Hepatic stellate cell (primary cell): ENCODE data around the gene WDR54.

Experiments
- DNase-seq: peaks from one replicate; pipeline ENCODE4 v3.0.0; 2011; ENCODE audit warnings: low spot score

The WDR54 gene, protein sequence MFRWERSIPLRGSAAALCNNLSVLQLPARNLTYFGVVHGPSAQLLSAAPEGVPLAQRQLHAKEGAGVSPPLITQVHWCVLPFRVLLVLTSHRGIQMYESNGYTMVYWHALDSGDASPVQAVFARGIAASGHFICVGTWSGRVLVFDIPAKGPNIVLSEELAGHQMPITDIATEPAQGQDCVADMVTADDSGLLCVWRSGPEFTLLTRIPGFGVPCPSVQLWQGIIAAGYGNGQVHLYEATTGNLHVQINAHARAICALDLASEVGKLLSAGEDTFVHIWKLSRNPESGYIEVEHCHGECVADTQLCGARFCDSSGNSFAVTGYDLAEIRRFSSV

DNA sequence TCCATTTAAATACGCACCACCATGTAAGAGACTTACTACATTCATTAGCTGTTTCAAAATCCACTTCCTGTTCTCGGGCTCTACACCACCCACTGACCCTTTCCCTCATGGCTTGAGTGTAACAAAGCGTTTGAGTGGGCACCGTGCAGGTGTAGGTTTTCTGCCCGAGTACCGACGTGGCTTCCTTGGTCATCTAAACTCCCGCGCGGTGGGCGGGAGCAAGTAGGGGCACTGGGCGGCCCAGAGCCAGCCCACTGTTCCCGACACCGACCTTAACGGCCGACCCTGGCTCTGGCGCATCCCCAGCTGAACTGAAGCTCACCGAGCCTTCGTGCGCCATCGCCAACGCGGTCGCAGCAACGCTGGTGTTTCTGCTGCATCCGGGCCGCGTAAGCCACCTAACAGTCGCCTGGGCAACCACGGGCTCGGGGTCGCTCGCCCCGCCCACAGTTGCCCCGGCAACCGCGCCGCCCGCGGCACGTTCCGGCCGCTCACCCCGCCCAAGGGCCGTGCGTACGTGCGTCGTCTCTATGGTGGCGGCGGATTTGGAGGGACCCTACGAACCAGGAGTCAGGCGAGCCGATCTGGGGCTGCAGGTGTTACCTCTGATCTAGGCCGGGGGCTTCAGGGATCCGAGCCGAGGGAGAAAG, at the start of gene WDR54, which contains the start of gene C2orf81:
Gene WDR54 (plus strand): TSS at position 510 of the 650 bp plus-strand sequence. CDS start 424 bp downstream, outside the sequence.
Gene C2orf81 (minus strand): TSS at position 399 of the 650 bp plus-strand sequence. CDS start 59 bp downstream, at position 340.
- DNase-seq = peak; percentile 96

DNA sequence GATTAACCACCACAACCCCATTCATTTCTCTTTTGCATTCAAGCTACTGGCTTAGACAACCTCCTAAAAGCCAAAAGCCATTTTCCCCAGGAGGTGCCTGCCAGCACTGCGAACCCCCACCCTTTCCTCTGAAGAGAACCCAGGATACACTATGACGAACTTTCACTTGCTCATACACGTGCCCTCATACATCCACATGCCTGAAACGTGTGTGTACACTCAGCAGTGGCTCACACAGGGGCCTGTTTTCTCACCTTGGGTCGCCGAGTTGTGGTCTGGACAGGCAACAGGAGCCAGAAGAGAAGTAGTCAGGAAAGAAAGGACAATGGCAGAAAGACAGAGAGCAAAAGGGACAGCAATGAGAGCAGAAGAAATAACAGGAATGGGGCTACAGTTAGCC, 48.9 kb upstream of the WDR54 start:
- DNase-seq = no peak

DNA sequence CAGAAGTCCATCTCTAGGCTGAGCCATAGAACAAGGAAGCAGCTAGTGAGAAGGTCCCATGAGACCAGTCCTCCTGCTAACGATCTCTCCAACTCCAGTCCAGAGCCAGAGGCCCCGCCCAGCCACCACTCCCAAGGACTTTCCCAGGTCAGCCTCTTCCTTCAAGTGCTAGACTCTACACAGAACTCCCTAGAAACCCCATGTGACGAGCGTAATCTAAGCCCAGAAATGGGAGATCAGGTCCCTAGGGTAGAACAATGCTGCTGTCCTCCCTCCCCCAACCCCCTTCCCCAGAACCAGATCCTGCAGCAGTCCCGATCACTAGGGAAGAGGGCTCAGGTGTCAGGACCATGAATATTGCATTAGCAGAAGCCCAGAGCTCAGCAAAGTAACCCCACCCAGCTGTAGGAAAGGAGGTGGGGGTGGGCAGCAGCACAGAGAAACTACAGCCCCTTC, 48.3 kb upstream of the WDR54 start:
- peak; percentile 74 for DNase-seq

DNA sequence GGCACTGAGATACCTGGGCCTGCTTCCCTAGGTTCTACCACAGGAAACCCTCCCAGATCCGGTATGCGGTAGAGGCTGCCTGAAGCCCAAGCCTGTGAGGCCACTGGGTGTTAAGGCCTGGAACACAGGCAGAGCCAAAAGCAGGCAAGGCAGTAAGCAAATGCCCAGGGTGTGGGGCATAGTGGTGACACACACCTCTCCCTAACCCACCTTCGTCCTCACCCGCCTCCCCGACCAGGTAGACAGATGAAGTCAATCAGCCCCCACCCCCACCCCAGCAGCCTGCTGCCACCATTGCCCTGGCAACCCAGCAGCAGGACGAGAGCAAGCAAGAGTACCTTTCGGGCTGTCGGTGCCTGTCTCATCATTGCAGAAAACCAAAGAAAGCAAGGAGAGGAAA, 47.5 kb upstream of the WDR54 start:
- DNase-seq = no peak

DNA sequence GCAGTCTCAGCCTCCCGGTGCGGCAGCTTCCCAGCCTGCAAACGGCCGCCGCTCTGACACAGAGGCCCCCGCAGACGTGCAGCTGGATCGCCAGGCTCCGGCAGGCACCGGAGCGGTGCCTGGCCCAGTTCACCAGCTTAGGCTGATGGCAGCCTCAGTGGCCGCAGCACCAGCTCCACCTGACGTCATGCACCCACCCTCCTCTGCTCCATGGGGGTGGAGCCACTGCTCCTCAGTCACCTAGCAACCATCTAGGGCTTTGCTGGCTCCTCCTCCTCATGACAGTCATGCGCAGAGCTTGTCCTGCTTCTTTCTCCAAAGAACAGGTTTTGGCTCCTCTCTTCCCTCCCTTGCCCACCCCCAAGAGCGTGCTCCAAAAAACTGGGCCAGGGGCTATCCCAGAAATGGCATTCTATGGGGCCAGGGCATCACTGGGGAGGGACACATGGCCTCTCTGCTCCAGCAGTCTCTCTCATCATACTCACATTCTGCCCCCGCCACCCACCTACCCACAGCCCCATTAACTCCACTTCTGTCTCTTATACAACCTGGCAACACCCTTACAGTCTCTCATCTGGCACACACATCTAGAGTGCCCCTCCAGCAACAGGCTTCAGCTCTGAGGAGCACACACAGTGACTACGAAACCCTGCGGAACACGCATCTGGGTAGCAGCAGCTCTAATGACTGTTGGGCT, 46.9 kb upstream of the WDR54 start:
- DNase-seq = peak; percentile 98

DNA sequence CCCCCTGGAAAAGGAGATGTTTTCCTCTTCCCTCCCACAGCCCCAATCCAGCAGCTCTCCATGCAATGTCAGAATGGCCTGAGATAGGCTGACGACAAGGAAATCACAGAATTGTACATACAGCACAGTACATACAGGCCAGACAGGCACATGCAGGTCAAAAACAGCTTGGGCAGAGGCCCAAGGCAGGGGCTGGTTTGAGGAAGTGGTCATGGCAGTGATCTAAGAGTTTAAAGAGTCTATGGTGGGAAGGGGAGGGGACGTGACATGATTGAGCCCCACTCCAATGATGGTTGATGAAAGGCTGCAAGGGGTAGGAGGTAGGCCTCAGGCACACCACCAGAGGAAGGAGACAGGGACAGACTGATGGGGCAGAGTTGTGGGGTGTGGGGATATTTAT, 45.7 kb upstream of the WDR54 start:
- no peak for DNase-seq

DNA sequence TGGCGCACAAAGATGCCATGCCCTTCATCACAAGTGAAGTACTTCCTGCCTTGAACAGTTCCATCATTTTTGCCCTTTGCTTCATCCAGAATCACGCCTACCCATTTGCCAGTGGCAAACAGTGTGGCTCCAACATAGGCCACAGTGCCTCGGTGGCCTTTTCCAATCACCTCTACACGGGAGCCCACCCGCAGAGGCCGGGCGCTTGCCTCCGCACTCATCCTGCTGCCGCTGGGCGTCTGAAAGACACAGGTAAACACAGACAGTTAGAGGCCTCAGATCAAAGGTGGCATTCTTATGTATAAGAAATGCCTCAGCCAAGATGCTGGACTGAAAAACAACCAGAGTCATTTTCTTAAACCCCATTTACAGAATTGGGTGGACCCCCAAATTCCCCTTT, 43.5 kb upstream of the WDR54 start:
- DNase-seq = no peak

DNA sequence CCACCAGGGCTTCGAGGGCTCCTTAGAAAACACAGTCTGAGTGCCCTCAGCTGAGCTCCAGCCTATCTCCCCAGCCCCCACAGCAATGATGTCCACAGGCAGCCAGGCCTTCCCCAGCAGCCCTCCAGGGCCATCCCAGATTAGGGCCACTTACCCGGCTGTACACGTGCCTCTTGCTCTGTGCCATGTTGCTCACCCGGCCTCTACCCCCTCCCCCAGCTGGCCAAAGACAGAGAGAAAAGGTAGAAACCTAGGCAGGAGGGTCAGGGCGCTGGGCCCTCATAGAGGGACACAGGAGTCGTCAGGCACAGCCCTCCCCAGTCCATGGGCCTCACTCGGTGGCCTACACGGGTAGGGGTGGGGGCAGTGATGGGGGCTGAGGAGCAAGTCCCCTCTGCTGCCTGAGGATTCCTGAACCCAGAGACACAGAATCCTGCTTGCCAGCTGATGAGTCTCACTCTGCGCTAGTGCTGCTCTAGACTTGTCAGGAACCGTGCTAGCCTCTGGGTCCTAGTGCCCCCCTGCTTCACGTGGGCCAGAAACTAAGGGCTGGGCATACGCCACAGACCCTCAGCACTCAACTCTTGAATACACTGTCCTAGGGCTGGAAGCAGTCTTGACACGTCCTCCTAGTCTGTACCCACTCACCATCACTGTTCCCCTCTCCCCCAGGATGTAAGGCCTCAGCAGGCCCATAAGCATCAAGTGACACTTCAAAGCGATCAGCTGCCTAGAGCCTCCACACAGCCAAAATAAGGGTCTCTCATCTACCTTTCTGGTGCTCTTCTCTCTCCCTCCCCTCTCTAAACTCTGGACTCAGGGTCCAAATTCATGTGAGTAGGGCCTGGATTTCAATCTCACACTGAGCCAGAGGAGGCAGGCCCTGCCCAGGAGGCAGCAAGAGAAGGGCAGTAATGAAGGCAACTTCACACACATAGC, 41.4 kb upstream of the WDR54 start, which contains the start of gene DCTN1:
Gene DCTN1 (minus strand): TSS at position 461 of the 939 bp plus-strand sequence. CDS start 274 bp downstream, at position 187.
- peak; percentile 87 for DNase-seq

DNA sequence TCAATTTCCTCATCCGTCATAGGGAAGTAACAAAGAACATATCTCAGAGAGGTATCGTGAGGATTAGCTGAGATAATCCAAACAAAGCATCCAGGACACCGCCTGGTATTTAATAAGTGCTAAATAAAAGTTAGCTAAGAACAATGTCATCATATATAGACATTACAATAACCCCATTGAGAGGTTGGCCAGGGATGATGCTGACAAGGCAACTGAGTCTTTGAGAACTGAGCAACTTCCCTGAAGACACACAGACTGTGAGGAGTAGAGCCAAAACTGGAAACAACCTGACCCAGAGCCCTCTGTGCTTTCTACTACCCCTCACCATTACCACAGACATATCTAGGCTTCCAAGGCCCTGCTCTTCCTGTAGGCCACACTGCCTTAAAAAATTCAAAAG, 39.8 kb upstream of the WDR54 start:
- no peak for DNase-seq

DNA sequence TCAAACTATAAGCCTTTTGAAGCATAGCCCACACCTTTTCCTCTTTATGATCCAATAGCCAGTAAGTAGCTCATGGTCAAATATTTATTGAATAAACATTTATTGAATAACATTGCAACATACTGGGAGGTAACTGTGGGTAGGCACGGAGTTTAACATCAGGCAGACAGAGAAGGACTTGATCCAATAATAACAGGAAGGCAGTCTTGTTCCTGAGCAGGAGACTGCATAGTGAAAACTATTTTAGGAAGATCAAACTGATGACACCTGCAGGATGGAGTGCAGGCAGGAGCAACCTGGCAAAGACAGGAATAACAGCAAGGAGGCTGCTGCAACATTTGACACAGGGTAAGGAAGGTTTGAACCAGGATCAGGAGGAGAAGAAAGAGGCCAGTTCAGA, 38.3 kb upstream of the WDR54 start:
- peak; percentile 64 for DNase-seq

DNA sequence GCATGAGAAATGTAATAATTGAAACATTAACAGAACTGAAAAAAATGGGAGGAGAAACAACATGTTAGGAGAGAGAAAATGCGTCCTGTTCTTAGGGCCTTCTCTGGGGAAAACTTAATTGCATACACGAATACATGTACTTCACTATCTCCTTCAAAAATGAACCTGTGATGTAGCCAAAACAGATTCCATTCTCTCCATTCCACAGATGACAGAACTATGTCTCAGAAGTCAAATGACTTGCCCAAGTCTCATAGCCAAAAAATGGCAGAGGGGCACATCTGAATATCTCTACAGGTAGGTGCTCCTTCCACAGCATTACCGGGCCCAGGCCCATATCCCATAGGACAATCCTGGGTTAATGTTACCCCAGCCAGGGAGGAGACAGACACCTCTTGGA, 37.5 kb upstream of the WDR54 start:
- no peak for DNase-seq

DNA sequence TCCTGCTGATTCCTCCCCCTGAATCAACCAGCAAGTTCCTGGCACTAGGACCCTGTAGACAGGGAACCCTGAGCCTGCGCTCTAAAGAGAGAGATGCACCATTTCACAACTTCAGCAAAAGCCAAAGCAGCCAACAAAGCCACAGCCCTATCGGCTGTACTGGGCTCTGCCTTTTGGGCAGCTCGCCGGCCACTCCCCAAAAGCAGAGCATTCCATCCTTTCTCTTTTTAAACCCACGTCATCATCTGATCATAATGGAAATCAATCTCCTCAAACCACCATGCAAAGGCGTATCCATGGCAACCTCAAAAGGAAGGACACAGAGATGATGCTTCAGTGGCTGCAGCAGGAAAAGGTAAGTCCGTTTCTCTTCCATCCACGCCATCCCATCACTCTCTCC, 36.1 kb upstream of the WDR54 start:
- no peak for DNase-seq

DNA sequence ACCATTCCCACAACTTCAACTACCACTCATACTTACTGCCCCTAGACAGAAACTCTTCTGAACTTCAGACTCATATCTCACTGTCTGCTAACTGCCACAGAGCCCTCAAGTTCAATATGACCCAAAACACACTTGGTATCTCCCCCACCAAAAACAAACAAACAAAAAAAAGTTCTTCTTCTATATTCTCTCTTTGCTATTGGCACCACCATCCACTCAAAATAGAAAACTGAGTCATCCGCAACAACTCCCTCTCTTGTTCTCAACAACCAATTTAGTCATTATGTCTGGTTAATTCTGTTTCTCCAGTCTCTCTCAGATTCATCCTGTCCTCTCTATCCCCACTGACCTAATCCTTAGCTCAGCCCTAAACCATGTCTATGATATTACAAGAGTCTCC, 34.2 kb upstream of the WDR54 start:
- DNase-seq = peak; percentile 46

DNA sequence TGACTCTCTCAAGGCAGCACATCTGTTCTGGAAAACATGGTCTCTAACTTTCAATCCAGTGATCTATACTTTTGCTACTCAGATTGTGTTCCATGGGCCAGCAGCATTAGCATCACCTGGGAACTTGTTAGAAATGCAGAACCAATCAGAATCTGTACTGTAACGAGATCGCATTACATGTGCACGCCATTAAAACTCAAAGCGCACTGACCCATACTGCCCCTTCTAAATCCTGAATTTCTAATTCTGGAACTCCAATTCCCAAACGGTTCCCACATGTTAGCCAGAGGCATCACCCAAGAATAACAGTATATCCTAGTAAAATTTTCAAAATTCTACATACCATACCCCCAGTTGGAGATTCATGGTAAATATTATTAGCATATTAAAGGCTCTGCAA, 30.9 kb upstream of the WDR54 start:
- DNase-seq = no peak

DNA sequence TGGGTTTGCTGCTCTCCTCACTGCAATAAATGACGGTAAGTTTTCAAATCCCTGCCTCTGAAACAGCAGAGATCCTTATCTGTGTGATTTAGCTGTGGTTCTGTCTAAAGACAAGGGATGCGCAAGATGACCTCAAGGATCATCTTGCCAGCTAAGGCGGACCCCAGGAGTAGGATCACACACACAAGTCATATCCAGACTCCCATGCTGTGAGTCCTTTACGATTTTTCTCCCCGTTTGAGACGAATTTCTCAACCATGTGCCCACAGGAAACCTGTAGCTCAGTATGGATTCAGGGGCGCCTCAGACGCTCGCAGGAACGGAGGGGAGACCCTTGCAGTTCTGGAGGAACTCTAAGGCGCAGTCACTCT, 30.3 kb upstream of the WDR54 start:
- DNase-seq = no peak

DNA sequence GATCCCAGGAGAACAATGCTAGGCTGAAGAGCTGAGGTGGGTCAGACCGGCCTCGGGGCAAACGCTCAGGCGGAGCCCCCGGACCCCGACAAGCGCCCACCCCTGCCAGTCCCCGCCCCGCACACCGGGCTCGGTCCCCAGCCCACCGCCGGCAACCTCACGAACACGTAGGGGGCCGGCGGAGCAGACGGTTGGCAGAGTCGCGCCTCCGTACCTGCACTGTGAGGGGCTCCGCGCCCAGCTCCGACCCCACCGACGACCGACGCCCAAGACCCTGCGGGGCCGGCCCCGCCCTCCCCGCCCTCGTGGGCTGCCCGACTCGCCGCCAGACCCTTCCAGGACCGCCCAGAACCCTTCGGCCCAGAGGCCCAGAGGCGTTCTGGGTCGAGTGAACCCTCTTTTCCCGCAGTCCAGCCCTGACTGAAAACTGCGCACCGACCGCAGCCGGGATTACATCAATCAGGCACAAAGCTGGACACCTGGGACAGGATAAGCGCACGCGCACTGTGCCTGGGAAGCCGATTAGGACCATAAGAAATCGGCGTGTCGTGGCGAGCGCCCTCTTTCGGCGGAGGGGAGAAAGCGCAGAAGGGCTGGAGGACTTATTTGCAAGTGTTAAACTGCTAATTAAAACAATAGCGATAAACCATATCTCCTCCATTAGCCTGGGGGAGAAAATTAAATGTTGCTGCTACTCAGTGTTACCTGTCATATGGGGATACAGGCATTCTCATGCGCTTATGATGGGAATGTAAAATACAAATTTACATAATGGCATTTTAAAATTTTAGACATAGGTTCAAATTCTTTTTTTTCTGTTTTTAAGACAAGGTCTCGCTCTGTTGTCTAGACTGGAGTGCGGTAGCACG, 29.7 kb upstream of the WDR54 start:
- DNase-seq = peak; percentile 87

DNA sequence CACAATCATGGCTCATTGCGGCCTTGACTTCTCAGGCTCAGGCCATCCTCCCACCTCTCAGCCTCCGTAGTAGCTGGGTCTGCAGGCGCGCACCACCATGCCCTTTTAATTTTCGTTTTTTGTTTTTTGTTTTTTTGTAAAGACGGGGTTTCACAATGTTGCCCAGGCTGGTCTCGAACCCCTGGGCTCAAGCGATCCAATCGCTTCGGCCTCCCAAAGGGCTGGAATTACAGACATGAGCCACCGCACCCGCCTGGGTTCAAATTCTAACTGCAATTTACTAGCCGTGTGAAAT, 29.1 kb upstream of the WDR54 start:
- no peak for DNase-seq

DNA sequence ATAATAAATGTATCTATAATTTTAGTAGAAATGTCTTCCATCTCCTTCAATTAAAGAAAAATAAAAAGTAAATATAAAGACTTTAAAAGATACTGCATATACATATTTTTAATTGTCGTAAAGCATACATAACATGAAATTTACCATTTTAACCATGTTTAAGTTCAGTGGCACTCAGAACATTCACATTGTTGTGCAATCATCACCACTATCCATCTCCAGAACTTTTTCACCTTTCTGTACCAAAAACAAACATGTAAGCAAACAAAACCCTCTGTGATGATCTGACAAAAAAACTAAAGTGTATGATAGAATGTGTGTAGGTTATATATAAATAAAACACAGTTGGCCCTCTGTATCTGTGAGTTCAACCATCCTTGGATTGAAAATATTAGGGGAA, 28.0 kb upstream of the WDR54 start:
- no peak for DNase-seq

DNA sequence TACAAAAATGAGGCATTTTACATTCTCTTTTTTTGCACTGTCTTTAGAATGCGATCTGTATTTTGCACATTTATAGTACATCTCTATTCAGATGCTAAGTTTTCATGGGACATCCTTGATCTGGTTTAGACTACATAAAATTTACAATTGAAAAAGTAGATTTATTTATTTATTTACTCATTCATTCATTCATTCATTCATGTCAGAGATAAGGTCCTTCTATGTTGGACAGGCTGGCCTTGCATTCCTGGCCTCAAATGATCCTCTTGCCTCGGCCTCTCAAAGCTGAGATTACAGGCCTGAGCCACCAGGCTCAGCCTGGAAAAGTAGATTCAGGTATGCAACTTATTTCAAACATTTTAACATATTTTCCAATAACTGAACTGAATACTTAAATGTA, 25.4 kb upstream of the WDR54 start:
- no peak for DNase-seq

DNA sequence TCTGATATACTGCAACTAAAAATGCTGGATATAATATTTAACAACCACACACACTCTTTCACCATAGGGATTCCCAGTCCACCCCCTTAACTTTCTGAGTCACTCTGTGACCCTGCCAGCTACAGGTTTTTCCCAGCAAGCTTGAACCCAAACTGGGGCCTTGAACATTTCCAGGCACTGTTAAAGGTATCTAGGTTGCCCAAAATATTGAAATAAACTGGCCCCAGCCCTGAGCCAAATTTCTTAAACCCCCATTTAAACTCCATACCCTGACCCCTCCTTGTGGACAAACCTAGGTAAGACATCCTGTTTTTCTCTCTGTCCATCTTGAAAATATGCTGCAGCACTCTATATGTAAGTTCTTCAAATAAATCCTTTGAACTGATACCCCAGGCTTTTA, 21.7 kb upstream of the WDR54 start:
- no peak for DNase-seq

DNA sequence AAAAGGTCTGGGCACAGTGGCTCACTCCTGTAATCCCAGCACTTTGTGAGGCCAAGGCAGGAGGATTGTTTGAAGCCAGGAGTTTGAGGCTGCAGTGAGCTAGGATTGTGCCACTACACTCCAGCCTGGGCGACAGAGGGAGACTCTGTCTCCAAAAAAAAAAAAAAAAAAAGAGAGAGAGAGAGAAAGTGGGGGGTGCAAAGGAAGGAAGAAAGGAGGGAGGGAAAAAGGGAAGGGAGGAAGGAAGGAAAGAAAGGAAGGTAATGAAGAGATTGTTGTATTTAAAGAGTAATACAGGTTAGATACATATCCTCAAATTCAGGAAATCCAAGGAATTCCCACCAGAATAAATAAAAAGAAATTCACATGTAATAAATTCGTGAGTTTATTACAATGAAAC, 19.6 kb upstream of the WDR54 start:
- no peak for DNase-seq
